ENCODE results near the gene TSHZ2.

Gene TSHZ2

GRCh38 chr20:53001498-53002301 is 29.5 kb downstream of the TSHZ2 start:
- DNase-seq (ENCODE audit: low read depth, low spot score), result no peak
- ChIA-PET CTCF (no interaction called here), POLR2A (no interaction called here)
- TF ChIP-seq, protein P1, sequence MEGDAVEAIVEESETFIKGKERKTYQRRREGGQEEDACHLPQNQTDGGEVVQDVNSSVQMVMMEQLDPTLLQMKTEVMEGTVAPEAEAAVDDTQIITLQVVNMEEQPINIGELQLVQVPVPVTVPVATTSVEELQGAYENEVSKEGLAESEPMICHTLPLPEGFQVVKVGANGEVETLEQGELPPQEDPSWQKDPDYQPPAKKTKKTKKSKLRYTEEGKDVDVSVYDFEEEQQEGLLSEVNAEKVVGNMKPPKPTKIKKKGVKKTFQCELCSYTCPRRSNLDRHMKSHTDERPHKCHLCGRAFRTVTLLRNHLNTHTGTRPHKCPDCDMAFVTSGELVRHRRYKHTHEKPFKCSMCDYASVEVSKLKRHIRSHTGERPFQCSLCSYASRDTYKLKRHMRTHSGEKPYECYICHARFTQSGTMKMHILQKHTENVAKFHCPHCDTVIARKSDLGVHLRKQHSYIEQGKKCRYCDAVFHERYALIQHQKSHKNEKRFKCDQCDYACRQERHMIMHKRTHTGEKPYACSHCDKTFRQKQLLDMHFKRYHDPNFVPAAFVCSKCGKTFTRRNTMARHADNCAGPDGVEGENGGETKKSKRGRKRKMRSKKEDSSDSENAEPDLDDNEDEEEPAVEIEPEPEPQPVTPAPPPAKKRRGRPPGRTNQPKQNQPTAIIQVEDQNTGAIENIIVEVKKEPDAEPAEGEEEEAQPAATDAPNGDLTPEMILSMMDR (IDR thresholded peaks at IDR 0.05; ENCODE audit: insufficient read depth, low read length, missing control alignments), result no peak
- H3K4me3 ChIP-seq (ENCODE audit: low read depth, low read length), result no peak overlapping the region

GRCh38 chr20:53002786-53003185 is 30.6 kb downstream of the TSHZ2 start:
- no peak for DNase-seq (ENCODE audit: low read depth, low spot score)
- H3K4me3 ChIP-seq (ENCODE audit: low read depth, low read length), result no peak overlapping the region
- ChIA-PET POLR2A (no interaction called here), CTCF (no interaction called here)
- TF ChIP-seq, protein P1 (IDR thresholded peaks at IDR 0.05; ENCODE audit: insufficient read depth, low read length, missing control alignments), result no peak

GRCh38 chr20:53003420-53004154 is 31.4 kb downstream of the TSHZ2 start:
- no peak for DNase-seq (ENCODE audit: low read depth, low spot score)
- ChIA-PET POLR2A (no interaction called here), CTCF (no interaction called here)
- H3K4me3 ChIP-seq (ENCODE audit: low read depth, low read length), result no peak overlapping the region
- TF ChIP-seq, protein P1 (IDR thresholded peaks at IDR 0.05; ENCODE audit: insufficient read depth, low read length, missing control alignments), result no peak

- no peak overlapping the region for H3K4me3 ChIP-seq (ENCODE audit: low read depth, low read length)
- POLR2A ChIA-PET, result no interaction called here
- TF ChIP-seq, protein P1 (IDR thresholded peaks at IDR 0.05; ENCODE audit: insufficient read depth, low read length, missing control alignments), result no peak
- CTCF ChIA-PET, result no interaction called here
- no peak for DNase-seq (ENCODE audit: low read depth, low spot score)
Measured at GRCh38 chr20:53004267-53004813, 32.2 kb downstream of the TSHZ2 start.

GRCh38 chr20:53009979-53010735 is 38.0 kb downstream of the TSHZ2 start:
- ChIA-PET CTCF (no interaction called here), POLR2A (no interaction called here)
- H3K4me3 ChIP-seq (ENCODE audit: low read depth, low read length), result no peak overlapping the region
- DNase-seq (ENCODE audit: low read depth, low spot score), result no peak
- TF ChIP-seq, protein P1 (IDR thresholded peaks at IDR 0.05; ENCODE audit: insufficient read depth, low read length, missing control alignments), result no peak

DNA sequence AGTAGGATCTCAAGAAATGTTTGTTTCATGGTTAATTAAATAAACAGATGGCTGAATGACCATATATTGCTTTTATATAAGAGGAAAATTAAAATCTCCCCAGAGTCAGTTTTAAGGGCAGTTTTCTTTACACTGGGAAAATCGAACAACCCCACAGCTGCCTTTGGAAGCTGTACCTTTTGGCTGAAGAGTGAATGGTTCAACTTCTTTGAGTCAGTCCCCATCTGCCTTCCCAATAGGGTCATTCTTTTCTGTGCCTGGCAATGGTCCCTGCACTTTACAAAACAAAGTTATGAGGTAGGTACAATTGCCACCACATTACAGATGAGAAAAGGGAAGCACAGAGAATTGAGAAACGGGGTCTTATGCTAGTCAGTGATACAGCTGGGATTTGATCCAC is 39.5 kb downstream of the TSHZ2 start:
- H3K4me3 ChIP-seq (ENCODE audit: low read depth, low read length), result no peak overlapping the region
- no peak for DNase-seq (ENCODE audit: low read depth, low spot score)
- TF ChIP-seq, protein P1 (IDR thresholded peaks at IDR 0.05; ENCODE audit: insufficient read depth, low read length, missing control alignments), result no peak
- ChIA-PET POLR2A (no interaction called here), CTCF (no interaction called here)

All from AG04449 (cell line).